Mononuclear cell (primary cell): Measurements from ENCODE around the gene PLEKHB2. TPM values are rescaled to one million over a fixed set of nuclear protein-coding genes. Genes with fewer than 3 reads are reported as not detected.
"Not testable (repeated sequence)": the region's sequence is repeated elsewhere in the genome, so short reads cannot be mapped to it uniquely, and the experiment has no call there.

Source experiments
- H3K27me3 ChIP-seq: 2 replicates; pipeline ENCODE4 v1.6.0; 2011; ENCODE audit warnings: low read length, control low read depth; ENCODE audit not compliant: insufficient read depth
- H3K4me1 ChIP-seq: 2 replicates; pipeline ENCODE4 v1.5.1; 2011; ENCODE audit warnings: mild to moderate bottlenecking, low read length, control low read depth; ENCODE audit not compliant: insufficient read depth
- H3K4me3 ChIP-seq: 2 replicates; pipeline ENCODE4 v1.5.1; 2011; ENCODE audit warnings: mild to moderate bottlenecking, low read length, moderate library complexity
- H3K9me3 ChIP-seq: 2 replicates; pipeline ENCODE4 v1.5.1; 2011; ENCODE audit warnings: low read depth, mild to moderate bottlenecking, control low read depth, low read length
- total RNA-seq: library from RNA; depleted of rRNA; stranded (reverse); fragments of >200 nt; gene quantifications from one replicate; pipeline ENCODE4 v1.2.3, GENCODE V29; 2012

PLEKHB2 gene
- total RNA-seq, 1 donor: 105 TPM

DNA sequence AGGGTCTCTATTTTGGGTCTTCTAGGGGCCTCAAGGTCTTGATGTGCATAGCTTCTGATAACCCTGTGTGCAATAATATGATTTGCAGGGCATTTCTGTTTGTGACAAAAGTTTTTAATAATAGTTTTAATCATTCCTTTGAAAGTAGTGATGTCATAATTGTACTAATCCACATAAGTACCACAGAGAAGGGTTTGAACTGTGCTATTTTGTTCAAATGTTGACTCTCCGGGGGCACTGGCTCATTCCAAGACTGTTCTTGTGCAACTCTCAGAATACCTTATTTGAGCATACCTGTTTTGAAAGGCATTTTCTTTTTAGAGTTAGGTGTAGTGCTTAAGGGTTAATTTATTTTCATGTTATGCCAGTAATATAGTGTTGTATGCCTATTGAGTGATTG is 41.6 kb downstream of the PLEKHB2 start:
- Histone ChIP-seq H3K4me3 (no peak overlapping the region), H3K9me3 (no peaks in the 10 kb centered on the region), H3K4me1 (peaks cover 7% of the 10 kb centered on the region), H3K27me3 (no peaks in the 10 kb centered on the region)

DNA sequence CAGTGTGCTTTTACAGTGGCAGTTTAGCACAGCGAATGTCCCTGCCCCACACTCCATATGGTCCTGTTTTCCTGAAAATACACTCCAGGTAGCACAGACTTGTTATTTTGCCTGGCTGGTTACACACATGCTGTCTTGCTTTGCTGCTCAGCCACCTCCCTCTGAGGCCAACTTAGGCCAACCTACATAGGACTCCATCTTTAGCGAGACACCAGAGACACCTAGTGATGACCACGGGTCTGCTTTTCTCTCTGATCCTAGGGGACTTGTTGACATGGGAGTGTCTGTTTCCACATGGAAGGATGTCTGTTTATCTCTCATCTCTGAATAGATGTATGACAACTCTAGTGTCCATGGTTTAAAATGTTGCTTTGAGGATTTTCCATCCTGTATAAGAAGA is 43.3 kb downstream of the PLEKHB2 start:
- Histone ChIP-seq H3K4me1 (peaks cover 7% of the 10 kb centered on the region), H3K27me3 (no peaks in the 10 kb centered on the region), H3K9me3 (no peaks in the 10 kb centered on the region), H3K4me3 (no peak overlapping the region)

DNA sequence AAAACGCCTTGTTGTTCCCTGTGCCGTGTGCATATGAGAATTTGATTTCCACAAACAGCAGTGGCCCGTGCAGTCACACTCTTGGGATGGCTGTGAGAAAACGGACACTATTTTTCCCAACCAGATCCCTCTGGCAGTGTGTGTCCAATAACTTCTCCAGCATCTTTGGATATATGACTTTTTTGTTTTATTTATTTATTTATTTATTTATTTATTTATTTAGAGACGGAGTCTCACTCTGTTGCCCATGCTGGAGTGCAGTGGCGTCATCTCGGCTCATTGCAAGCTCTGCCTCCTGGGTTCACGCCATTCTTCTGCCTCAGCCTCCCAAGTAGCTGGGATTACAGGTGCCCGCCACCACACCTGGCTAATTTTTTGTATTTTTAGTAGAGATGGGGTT is 45.0 kb downstream of the PLEKHB2 start:
- H3K9me3 ChIP-seq, H3K4me1 ChIP-seq, H3K27me3 ChIP-seq, H3K4me3 ChIP-seq: not testable (repeated sequence)

DNA sequence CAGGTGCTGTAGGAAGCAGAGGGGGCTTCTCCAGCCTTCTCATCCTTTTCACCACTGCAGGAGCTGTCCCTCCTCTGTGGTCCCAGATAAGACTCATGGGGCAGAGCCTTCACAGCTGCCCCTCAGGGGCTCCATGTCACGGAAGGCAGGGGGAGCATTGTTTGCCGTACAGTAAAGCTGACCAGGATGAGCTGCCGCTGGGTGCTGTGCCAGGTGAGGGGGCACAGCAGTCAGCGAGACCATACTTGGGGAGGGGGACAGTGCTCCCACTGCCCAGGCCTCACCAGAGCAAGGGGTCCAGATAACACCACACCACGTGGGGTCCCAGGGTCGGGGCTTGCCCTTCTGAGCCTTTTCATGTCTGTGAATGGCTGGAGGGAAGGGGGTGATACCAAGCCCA is 46.3 kb downstream of the PLEKHB2 start:
- H3K9me3 ChIP-seq: no peaks in the 10 kb centered on the region
- H3K4me1 ChIP-seq: no peaks in the 10 kb centered on the region
- no peak overlapping the region for H3K4me3 ChIP-seq
- no peaks in the 10 kb centered on the region for H3K27me3 ChIP-seq

DNA sequence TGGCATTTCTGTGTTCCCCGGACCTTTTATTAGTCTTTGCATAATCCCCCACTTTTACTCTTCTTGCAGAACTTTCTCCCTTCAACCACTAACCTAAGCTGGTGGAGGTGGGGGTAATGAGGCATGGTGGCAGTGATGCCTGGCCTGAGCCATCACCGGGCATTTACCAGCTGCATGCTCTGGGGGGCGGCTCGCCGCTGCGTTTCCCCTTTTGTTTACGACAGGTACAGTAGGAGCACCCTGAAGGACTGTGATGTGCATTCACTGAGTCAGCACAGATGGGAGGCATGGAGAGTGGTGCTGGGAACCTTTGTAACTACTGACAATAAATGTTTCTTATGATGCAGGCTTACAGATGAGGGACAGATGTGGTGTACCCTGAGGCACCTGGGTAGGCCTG is 46.9 kb downstream of the PLEKHB2 start:
- no peaks in the 10 kb centered on the region for H3K4me1 ChIP-seq
- no peaks in the 10 kb centered on the region for H3K9me3 ChIP-seq
- H3K4me3 ChIP-seq: no peak overlapping the region
- H3K27me3 ChIP-seq: no peaks in the 10 kb centered on the region

DNA sequence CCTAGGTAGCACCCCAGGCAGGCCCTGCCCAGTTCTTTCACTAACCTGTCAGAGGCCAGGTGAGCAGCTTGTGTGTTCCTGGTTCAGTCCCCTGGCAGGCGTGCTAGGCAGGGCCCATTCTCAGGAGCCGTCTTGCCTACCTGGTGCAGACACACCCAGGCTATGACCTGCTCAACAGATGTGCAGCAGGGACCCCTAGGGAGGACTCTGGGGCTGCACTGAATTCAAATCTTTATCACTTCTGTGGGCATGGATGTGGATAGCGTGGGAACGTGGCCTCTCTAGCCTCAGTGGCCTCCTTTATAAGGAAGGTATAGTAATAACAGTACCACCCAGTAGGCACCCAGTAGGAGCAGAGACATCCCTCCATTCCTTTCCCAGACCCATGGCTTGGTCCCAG is 48.4 kb downstream of the PLEKHB2 start:
- H3K27me3 ChIP-seq: no peaks in the 10 kb centered on the region
- no peaks in the 10 kb centered on the region for H3K4me1 ChIP-seq
- H3K4me3 ChIP-seq: no peak overlapping the region

DNA sequence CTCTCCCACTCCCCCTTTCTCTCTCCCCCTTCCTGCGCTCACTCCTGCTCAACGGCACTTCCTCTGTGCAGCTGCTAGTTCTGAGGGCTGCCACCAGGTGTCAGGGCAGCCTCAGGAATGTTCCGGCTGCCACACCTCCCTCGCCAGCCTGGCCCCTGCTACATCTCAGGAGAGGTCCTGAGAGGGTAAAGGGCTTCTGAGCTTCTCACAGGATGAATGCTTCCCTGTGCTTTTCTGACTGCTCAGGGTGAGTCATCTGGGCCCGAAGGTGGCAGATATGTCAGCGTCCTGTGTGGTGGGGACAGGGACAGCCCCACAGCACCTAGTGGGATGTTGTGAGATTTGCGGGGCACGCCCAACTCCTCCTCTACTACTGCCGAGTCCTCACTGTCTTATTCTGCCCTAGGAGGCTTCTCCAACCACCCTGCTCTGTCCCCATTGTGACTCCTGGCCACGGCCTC is 49.0 kb downstream of the PLEKHB2 start:
- H3K4me3 ChIP-seq: no peak overlapping the region
- no peaks in the 10 kb centered on the region for H3K27me3 ChIP-seq
- H3K9me3 ChIP-seq: no peaks in the 10 kb centered on the region
- H3K4me1 ChIP-seq: no peaks in the 10 kb centered on the region

More for the DNA sequence above, 48.4 kb downstream of the PLEKHB2 start:
- H3K9me3 ChIP-seq: no peaks in the 10 kb centered on the region

DNA sequence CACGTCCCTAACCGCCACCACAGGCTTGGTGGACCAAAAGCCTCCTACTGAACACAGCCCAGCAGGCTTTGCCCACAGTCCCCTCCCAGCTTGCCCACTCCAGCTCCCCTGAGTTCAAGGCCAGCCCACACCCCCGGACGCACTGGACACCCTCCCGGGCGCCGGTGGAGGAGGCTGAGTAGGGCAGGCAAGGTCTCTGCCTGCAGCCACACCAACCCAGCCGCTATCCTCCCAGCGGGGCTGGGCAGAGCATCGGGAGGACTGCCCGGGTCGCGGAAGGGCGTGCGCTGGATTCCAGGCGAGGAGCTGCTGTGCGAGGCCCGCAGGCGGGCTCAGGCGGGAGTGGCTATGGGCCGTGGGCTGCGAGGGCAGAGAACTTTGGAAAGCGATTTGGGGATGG is 49.5 kb downstream of the PLEKHB2 start:
- Histone ChIP-seq H3K27me3 (no peaks in the 10 kb centered on the region), H3K4me3 (no peak overlapping the region), H3K4me1 (no peaks in the 10 kb centered on the region), H3K9me3 (no peaks in the 10 kb centered on the region)

DNA sequence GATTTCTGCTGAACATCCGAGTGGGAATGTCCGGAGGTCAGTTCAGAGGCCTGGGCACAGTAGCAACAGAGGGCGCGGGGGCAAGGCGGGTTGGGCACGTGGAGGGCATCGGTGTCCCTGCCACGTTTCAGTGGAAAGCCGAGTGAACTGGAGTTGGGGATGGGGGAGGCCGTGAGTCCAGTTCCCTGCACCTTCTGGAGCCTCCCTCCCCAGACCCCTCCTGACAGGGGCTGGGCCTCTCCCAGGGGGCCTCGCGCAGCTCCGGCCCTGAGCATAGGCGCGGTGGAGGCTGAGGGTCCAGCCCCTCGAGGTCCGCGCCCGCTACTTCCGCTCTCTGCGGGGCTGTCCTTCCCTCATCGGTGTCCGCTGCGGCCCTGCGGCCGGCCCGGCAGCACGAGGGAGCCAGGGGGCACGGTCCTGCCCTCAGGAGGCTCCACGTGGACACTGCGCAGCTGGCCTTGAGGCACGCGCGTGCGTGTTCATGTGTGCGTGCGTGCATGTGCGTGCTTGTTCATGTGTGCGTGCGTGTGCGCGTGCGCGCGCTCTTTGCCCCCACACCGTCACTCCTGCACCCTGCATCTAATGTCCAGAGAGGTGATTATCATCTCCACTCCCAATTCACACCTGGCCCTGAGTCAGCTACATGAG is 50.2 kb downstream of the PLEKHB2 start:
- Histone ChIP-seq H3K4me3 (no peak overlapping the region), H3K4me1 (no peaks in the 10 kb centered on the region), H3K9me3 (no peaks in the 10 kb centered on the region), H3K27me3 (no peaks in the 10 kb centered on the region)

DNA sequence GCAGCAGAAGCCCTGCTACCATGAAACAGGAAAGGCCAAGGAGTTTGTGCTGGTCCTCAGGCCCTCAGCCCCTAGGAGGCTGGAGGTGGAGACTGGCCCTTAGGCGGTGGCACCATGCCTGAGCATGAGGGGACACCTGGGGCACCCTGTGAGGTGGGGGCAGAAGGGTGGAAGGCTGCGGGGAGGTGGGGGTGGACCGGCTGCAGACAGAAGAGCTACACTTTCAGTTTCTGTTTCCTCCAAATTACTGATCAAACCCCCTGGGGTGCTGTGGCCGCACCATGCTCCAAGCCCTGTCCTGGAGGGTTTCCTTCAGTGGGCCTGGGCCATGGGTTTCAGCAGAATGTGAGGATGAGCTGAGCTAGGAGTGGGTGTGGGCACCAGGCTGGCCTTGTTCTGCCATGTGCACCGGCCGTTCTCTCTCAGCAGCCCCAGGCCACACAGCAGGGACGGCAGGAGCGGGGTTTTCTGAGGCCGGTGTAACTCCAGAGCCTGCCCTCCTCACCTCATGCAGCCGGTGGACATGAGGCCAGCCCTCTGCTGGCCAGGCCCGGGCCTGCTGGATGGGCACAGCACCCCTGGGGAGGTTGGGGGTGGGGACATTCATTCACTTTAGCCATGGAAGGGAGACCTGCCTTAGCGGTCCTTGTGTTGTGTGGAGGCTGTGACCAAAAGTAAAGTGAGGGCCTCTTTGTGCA is 51.5 kb downstream of the PLEKHB2 start:
- Histone ChIP-seq H3K9me3 (no peaks in the 10 kb centered on the region), H3K27me3 (no peaks in the 10 kb centered on the region), H3K4me3 (no peak overlapping the region), H3K4me1 (no peaks in the 10 kb centered on the region)

DNA sequence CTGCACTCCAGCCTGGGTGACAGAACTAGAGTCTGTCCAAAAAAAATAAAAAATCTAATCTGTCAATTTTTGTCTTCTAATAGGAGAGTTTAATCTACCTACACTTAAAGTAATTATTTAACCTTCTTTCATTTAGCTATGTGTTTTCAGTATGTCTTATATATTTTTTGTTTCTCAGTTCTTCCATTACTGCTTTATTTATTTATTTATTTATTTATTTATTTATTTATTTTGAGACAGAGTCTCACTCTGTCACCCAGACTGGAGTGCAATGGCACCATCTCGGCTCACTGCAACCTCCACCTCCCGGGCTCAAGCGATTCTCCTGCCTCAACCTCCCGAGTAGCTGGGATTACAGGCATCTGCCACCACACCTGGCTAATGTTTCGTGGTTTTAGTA is 60.4 kb downstream of the PLEKHB2 start:
- H3K27me3 ChIP-seq, H3K4me1 ChIP-seq, H3K9me3 ChIP-seq, H3K4me3 ChIP-seq: not testable (repeated sequence)

DNA sequence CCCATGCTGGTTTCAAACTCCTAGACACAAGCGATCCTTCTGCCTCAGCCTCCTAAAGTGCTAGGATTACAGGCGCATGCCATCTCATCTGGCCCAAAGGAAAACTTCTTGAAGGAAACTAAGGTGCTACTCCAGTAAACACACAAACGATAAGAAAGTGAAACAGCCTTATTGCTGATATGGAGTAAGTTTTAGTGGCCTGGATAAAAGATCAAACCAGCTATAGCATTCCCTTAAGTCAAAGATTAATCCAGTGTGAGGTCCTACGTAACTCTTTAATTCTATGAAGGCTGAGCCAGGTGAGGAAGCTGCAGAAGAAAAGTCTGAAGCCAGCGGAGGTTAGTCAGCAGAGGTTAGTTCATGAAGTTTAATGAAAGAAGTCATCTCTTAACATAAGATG is 63.4 kb downstream of the PLEKHB2 start:
- Histone ChIP-seq H3K9me3 (no peaks in the 10 kb centered on the region), H3K4me3 (no peak overlapping the region), H3K4me1 (no peaks in the 10 kb centered on the region), H3K27me3 (no peaks in the 10 kb centered on the region)

DNA sequence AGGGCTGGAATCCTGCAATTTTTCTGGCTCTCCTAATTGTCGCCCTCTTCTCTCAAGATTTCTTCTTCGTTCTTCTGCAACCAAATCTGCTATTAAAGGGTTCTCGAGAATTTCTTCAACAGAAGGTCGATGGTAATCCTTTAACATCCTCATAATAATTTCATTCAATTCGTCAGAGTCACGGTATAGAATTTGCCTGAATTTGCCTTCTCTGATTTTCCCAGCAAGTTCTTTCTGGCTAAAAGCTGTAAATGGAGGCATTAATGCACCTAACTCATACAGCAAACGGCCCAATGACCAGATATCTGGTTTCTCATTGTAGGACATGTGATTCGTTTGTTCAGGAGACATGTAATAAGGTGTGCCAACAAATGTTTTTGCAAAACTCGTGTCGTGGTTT is 72.9 kb downstream of the PLEKHB2 start:
- H3K9me3 ChIP-seq, H3K4me1 ChIP-seq, H3K27me3 ChIP-seq, H3K4me3 ChIP-seq: not testable (repeated sequence)

DNA sequence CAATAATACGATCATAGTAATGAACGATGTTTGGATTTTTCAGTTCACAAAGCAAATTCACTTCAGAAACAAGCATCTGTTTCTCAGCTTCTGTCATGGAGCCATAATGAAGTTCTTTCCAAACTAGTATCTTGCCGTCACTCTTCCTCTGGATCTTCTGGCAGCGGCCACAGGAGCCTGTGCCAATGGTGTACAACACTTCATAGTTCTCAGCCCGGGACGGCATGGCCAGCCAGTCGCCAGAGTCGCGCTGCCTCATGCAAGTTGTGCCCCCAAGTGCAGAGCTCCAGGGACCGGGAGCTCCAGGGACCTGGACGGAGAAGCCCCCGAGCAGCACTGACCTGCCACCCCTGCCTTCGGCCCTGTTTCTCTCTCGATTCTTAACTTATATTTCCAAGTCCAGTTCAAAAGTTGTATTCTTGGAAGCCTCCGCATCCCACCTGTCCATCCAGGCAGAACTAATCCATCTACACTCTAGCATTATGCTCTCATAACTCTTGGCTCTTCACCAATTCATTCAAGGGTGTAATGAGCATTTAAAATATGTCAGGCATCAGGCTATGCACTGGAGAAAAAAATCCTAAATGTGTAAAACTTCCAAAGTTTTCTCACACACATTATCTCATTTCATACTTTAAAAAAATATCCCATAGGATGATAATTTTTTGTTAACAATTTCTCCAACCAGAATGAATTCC is 73.7 kb downstream of the PLEKHB2 start:
- not testable (repeated sequence) for H3K9me3 ChIP-seq, H3K27me3 ChIP-seq, H3K4me3 ChIP-seq, H3K4me1 ChIP-seq

DNA sequence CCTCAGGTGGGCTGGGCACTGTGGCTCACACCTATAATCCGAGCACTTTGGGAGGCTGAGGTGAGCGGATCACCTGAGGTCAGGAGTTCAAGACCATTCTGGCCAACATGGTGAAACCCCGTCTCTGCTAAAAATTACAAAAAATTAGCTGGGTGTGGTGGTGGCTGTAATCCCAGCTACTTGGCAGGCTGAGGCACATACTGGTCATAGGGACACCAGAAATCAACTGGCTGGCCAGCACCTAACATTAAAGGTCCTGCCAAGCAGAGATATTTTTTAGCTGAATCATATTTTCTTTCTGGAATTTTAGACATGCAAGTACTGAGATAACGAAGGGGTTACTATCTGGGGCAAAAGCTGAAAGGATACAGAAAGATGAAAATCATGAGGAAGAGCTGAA is 76.3 kb downstream of the PLEKHB2 start:
- not testable (repeated sequence) for H3K9me3 ChIP-seq, H3K4me1 ChIP-seq, H3K4me3 ChIP-seq, H3K27me3 ChIP-seq

DNA sequence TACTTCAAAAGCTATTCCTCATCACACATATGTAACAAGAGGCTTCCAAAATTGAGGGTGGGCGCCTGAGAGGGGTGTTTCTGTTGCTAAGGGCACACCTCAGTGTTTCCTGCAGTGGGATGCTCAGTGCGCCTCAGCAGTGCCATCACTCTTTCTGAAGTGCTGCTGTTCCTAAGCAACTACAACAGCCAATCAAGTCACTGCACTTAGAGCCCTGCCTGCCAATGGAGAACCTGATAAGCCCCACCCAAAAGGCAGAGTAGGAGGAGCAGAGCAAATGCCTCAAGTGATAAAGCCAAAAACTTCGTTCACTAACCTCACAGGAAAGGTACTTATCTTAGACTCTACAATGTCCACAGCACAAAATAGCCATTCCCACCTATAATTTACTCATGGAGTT is 88.3 kb downstream of the PLEKHB2 start:
- not testable (repeated sequence) for H3K9me3 ChIP-seq, H3K4me1 ChIP-seq, H3K27me3 ChIP-seq, H3K4me3 ChIP-seq
